ENCODE measurements around the gene MSRB1. TPM values are rescaled to one million over a fixed set of nuclear protein-coding genes. Genes with fewer than 3 reads are reported as not detected.
A peak's percentile ranks its signal among the peaks of the same experiment; 100 is the strongest.

MSRB1 gene
- total and polyA plus RNA-seq, 2 of the 13 experiments (the other 11 are each of a cell fraction or from before 2014, with no cell fraction given) = 32.1 to 75.4 TPM

DNA sequence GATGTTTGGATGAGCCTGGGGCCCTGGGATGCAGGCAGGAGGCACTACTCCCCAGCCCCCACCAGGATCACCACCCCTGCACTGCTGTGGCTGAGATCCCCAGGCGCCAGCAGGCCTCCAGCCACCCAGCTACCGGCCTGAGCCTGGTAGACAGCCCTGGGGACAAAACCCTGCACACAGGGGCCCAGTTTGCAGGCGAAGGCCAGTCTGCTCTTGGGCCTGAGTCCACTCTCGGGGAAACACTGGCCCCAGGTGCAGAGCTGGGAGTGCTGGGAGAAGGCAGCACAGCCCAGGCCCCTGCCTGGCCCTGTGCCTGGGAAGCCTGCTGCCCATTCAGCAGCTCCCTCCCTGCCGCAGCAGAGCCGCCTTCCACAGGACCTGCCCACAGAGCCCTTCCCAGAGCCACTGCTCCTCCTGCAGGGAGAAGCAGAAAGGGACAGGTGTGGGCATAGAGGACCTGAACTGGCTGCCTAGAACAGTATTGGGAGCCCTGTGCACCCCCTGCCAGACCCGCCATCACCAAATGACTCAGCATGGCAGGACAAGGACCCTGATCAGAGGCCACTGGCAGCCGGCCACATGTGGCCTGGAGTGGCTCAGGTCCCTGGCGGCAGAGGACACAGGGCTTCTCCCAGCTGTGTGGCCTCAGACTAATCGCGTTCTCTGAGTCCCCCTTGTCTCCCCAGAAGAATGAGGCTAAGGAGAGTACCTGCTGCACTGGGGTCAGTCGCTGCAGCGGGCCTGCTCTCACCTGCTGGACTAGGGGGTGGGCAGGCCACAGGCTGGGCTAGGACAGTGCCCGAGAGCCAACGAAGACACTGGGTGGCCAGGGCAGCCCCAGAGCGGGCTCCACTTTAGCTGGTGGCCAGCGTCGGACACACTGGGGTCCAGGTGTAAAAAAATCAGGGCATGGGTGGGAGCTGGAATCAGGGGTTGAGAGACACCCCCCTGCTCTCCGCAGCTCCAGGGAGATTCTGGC, 10.7 kb downstream of the MSRB1 start (continued):
- TF ChIP-seq JUNB (CRISPR knock-in tag; IDR thresholded peaks at IDR 0.05; ENCODE audit: borderline replicate concordance) (no peak), ZNF570 (CRISPR knock-in tag; IDR thresholded peaks at IDR 0.05; ENCODE audit: borderline replicate concordance) (no peak), ZNF143 (CRISPR knock-in tag; IDR thresholded peaks at IDR 0.05) (no peak), SALL1 (CRISPR knock-in tag; IDR thresholded peaks at IDR 0.05) (peak; percentile 53), ZNF670 (CRISPR knock-in tag; IDR thresholded peaks at IDR 0.05; ENCODE audit: borderline replicate concordance) (peak; percentile 61; the same call in 1 of the 2 replicates), ZNF232 (CRISPR knock-in tag; IDR thresholded peaks at IDR 0.05; ENCODE audit: borderline replicate concordance) (0 out of 2 replicates have a peak, but pooled peaks have one; percentile 53), ZBTB37 (CRISPR knock-in tag; IDR thresholded peaks at IDR 0.05) (no peak), CBX1 (IDR thresholded peaks at IDR 0.05; ENCODE audit: low read depth) (no peak), ZNF337 (CRISPR knock-in tag; IDR thresholded peaks at IDR 0.05; ENCODE audit: borderline replicate concordance, low read depth) (no peak), ZNF510 (CRISPR knock-in tag; IDR thresholded peaks at IDR 0.05; ENCODE audit: low read depth) (no peak), ZNF207 (IDR thresholded peaks at IDR 0.05; ENCODE audit: borderline replicate concordance) (no peak), CEBPG (CRISPR knock-in tag; IDR thresholded peaks at IDR 0.05) (no peak), ZFX (CRISPR knock-in tag; IDR thresholded peaks at IDR 0.05; ENCODE audit: low read depth) (peak; percentile 71), ZNF674 (CRISPR knock-in tag; IDR thresholded peaks at IDR 0.05; ENCODE audit: low read depth) (no peak), SOX13 (IDR thresholded peaks at IDR 0.05) (no peak), SOX13 (CRISPR knock-in tag; conservative IDR thresholded peaks at IDR 0.05 in 1 of 2, IDR thresholded peaks at IDR 0.05 in 1 of 2) (no peak), ATRX (CRISPR knock-in tag; IDR thresholded peaks at IDR 0.05; ENCODE audit: borderline replicate concordance) (no peak), ZNF781 (CRISPR knock-in tag; IDR thresholded peaks at IDR 0.05; ENCODE audit: borderline replicate concordance, not compliant biosample characterization) (no peak), HNRNPLL (IDR thresholded peaks at IDR 0.05; ENCODE audit: low read depth, low read length, poor library complexity, severe bottlenecking) (peak; percentile 18), ZNF101 (CRISPR knock-in tag; IDR thresholded peaks at IDR 0.05; ENCODE audit: borderline replicate concordance, low read depth) (no peak), MTF2 (CRISPR knock-in tag; IDR thresholded peaks at IDR 0.05; ENCODE audit: borderline replicate concordance) (no peak), POGZ (CRISPR knock-in tag; IDR thresholded peaks at IDR 0.05) (no peak), ZNF720 (CRISPR knock-in tag; IDR thresholded peaks at IDR 0.05) (no peak)
- TF ChIP-seq, protein P1, sequence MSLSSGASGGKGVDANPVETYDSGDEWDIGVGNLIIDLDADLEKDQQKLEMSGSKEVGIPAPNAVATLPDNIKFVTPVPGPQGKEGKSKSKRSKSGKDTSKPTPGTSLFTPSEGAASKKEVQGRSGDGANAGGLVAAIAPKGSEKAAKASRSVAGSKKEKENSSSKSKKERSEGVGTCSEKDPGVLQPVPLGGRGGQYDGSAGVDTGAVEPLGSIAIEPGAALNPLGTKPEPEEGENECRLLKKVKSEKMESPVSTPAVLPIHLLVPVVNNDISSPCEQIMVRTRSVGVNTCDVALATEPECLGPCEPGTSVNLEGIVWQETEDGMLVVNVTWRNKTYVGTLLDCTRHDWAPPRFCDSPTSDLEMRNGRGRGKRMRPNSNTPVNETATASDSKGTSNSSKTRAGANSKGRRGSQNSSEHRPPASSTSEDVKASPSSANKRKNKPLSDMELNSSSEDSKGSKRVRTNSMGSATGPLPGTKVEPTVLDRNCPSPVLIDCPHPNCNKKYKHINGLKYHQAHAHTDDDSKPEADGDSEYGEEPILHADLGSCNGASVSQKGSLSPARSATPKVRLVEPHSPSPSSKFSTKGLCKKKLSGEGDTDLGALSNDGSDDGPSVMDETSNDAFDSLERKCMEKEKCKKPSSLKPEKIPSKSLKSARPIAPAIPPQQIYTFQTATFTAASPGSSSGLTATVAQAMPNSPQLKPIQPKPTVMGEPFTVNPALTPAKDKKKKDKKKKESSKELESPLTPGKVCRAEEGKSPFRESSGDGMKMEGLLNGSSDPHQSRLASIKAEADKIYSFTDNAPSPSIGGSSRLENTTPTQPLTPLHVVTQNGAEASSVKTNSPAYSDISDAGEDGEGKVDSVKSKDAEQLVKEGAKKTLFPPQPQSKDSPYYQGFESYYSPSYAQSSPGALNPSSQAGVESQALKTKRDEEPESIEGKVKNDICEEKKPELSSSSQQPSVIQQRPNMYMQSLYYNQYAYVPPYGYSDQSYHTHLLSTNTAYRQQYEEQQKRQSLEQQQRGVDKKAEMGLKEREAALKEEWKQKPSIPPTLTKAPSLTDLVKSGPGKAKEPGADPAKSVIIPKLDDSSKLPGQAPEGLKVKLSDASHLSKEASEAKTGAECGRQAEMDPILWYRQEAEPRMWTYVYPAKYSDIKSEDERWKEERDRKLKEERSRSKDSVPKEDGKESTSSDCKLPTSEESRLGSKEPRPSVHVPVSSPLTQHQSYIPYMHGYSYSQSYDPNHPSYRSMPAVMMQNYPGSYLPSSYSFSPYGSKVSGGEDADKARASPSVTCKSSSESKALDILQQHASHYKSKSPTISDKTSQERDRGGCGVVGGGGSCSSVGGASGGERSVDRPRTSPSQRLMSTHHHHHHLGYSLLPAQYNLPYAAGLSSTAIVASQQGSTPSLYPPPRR (CRISPR knock-in tag; IDR thresholded peaks at IDR 0.05; ENCODE audit: borderline replicate concordance) = peak; percentile 37

Measured in HepG2 (cell line).